ENCODE data around the gene SEC23B. TPM values are rescaled to one million over a fixed set of nuclear protein-coding genes. Genes with fewer than 3 reads are reported as not detected.

Gene SEC23B
- total RNA-seq, 4 donors from 2014 or later: 27.1 to 49.2 (median 43.4) TPM

DNA sequence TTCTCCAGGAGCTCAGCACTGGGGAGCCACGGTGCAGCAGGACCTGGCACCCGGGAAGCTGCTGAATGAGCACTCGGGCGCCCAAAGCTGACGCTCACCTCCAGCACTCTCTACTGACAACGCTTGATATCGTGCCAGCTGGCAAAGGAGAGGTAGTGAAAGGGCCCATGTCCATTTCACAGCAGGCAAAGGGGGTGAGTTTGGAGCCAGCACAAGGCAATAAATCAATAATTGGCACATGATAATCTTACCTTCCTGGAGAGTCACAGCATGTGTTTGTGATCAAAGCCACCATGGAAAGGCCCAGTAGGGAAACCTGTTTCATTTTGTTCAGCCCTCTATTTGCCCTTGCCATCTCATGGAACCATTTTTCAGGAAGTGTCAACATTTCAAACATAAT lies 36.2 kb downstream of the SEC23B start:
- TF ChIP-seq POLR2A (IDR thresholded peaks at IDR 0.05): no peak
- TF ChIP-seq, protein P1, sequence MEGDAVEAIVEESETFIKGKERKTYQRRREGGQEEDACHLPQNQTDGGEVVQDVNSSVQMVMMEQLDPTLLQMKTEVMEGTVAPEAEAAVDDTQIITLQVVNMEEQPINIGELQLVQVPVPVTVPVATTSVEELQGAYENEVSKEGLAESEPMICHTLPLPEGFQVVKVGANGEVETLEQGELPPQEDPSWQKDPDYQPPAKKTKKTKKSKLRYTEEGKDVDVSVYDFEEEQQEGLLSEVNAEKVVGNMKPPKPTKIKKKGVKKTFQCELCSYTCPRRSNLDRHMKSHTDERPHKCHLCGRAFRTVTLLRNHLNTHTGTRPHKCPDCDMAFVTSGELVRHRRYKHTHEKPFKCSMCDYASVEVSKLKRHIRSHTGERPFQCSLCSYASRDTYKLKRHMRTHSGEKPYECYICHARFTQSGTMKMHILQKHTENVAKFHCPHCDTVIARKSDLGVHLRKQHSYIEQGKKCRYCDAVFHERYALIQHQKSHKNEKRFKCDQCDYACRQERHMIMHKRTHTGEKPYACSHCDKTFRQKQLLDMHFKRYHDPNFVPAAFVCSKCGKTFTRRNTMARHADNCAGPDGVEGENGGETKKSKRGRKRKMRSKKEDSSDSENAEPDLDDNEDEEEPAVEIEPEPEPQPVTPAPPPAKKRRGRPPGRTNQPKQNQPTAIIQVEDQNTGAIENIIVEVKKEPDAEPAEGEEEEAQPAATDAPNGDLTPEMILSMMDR (IDR thresholded peaks at IDR 0.05): no peak
- no peaks in the 10 kb centered on the region for H3K9me3 ChIP-seq
- no peak overlapping the region for H3K27ac ChIP-seq
- H3K4me1 ChIP-seq: no peaks in the 10 kb centered on the region
- H3K4me3 ChIP-seq: no peak overlapping the region
- intact Hi-C loops (cut with DNase I; ENCODE audit: low total_unique reads): no loop called here
- DNase-seq: no peak
- no peaks in the 10 kb centered on the region for H3K36me3 ChIP-seq
- no peaks in the 10 kb centered on the region for H3K27me3 ChIP-seq

DNA sequence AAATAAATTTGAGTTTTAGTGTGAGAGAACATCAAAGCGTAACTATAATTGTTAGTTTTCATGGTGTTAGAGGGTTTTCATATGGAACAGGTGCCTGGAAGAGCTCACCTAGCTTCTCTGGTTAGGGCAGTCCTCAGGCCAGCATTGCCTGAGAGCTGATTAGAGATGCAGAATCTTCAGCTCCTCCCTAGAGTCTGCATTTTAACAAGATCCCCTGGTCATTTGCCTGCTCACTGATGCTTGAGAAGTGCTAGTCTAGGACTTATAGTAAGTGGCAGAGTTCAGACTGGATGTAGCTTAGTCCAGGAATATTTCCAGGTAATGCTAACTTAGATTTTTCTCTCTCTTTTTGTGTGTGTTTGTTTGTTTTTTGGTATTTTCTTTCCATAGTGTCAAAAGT lies 37.8 kb downstream of the SEC23B start:
- Histone ChIP-seq H3K4me3 (no peak overlapping the region), H3K27me3 (no peaks in the 10 kb centered on the region), H3K36me3 (no peaks in the 10 kb centered on the region), H3K4me1 (no peaks in the 10 kb centered on the region), H3K27ac (no peak overlapping the region), H3K9me3 (no peaks in the 10 kb centered on the region)
- intact Hi-C loops (cut with DNase I; ENCODE audit: low total_unique reads): no loop called here
- DNase-seq: no peak
- TF ChIP-seq, protein P1 (IDR thresholded peaks at IDR 0.05): no peak
- TF ChIP-seq POLR2A (IDR thresholded peaks at IDR 0.05): no peak

DNA sequence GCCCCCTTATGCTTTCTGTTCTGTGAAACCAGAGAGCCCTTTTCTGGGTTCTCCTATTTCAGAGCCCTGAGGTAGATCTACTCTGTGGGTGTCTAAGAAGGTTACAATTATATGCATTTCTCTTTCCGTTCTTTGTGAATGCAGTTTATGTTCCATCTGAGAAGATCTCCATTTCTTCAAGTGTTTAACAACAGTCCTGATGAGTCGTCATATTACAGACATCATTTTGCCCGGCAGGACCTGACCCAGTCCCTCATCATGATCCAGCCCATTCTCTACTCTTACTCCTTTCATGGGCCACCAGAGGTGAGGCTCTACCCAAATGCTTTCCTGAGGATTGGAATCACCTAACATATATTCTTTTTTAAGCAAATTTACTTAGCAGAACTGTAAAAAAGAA lies 40.7 kb downstream of the SEC23B start:
- no peaks in the 10 kb centered on the region for H3K27me3 ChIP-seq
- no peak overlapping the region for H3K4me3 ChIP-seq
- H3K4me1 ChIP-seq: no peaks in the 10 kb centered on the region
- H3K27ac ChIP-seq: no peak overlapping the region
- no peaks in the 10 kb centered on the region for H3K9me3 ChIP-seq
- H3K36me3 ChIP-seq: no peaks in the 10 kb centered on the region
- TF ChIP-seq, protein P1 (IDR thresholded peaks at IDR 0.05): no peak
- no peak for TF ChIP-seq POLR2A (IDR thresholded peaks at IDR 0.05)
- intact Hi-C loops (cut with DNase I; ENCODE audit: low total_unique reads): no loop called here
- DNase-seq: no peak

DNA sequence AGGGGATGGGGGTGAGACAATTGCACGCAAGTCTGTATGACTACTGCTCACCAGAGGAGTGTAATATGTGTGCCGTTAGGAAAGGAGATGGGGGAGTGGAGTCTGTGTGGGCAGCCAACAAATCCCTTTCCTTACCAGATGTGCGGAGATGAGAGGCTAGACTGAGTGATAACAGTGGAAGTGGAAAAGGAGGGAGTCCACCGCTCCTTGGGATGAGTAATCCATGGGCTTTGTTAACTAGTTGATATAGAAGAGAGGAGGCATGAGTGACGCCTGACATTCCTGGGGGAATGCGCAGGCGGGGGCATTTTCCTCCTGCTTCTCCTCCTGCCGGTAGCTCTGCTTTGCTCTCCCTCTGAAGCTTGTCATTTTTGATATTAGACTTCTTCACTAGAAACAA lies 46.0 kb downstream of the SEC23B start:
- no peaks in the 10 kb centered on the region for H3K9me3 ChIP-seq
- no peak for DNase-seq
- no peak for TF ChIP-seq POLR2A (IDR thresholded peaks at IDR 0.05)
- TF ChIP-seq, protein P1 (IDR thresholded peaks at IDR 0.05): no peak
- H3K4me3 ChIP-seq: no peak overlapping the region
- no peaks in the 10 kb centered on the region for H3K27me3 ChIP-seq
- intact Hi-C loops (cut with DNase I; ENCODE audit: low total_unique reads): no loop called here
- H3K36me3 ChIP-seq: no peaks in the 10 kb centered on the region
- no peak overlapping the region for H3K27ac ChIP-seq
- no peaks in the 10 kb centered on the region for H3K4me1 ChIP-seq

DNA sequence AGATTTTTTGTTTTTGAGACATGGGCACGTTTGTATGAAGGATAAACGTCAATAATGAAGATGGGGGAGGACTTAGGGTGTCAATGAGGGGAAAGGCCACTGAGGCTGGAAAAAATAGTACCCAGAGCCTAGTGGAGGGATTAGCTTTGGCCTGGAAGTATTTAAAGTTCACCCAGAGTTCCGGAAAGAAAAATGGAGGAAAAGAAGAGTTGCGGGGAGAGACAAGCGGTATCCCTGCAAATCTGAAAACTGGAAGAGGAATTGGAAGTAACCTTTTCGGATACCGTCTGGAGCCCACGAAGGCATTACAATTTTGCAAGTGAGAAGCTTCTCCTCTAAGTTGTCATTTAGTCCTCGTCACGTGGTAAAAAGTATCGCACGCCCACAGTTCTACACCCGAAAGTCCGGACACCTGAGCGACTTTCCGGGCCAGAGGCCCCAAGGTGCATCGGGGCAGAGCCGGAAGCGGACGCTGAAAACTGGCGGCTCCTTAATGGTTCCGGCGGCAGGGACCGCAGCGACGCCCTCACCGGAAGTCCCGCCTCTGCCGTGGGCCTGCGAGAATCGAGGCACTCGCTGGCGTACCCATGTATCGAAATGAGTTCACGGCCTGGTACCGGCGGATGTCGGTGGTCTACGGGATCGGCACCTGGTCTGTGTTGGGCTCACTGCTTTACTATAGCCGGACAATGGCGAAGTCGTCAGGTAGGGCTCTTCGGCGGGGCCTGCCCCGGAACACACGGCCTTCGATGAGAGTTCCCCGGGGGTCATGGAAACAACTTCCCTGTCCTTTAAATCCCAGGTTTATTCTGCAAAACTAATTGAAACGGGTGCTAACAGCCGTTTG lies 59.4 kb downstream of the SEC23B start, which contains the start of gene SMIM26:
TSS of gene SMIM26 (plus strand) at position 541 of the 847 bp plus-strand sequence. CDS start at position 588, 47 bp downstream.
- Histone ChIP-seq H3K4me3 (peak within 1 kb of the TSS; percentile 86), H3K27ac (peak within 1 kb of the TSS; percentile 85 to 90), H3K36me3 (no peaks in the 10 kb centered on the region), H3K4me1 (no peaks in the 10 kb centered on the region), H3K9me3 (no peaks in the 10 kb centered on the region), H3K27me3 (no peaks in the 10 kb centered on the region)
- peak in 1 of 2 donors; percentile 44 for TF ChIP-seq POLR2A (IDR thresholded peaks at IDR 0.05)
- TF ChIP-seq, protein P1 (IDR thresholded peaks at IDR 0.05): no peak
- peak; percentile 92 to 94 for DNase-seq
- intact Hi-C loops (cut with DNase I; ENCODE audit: low total_unique reads): no loop called here

All from uterus (tissue), 4 donors.